ENCODE data around the gene DIAPH1.

Gene DIAPH1

DNA sequence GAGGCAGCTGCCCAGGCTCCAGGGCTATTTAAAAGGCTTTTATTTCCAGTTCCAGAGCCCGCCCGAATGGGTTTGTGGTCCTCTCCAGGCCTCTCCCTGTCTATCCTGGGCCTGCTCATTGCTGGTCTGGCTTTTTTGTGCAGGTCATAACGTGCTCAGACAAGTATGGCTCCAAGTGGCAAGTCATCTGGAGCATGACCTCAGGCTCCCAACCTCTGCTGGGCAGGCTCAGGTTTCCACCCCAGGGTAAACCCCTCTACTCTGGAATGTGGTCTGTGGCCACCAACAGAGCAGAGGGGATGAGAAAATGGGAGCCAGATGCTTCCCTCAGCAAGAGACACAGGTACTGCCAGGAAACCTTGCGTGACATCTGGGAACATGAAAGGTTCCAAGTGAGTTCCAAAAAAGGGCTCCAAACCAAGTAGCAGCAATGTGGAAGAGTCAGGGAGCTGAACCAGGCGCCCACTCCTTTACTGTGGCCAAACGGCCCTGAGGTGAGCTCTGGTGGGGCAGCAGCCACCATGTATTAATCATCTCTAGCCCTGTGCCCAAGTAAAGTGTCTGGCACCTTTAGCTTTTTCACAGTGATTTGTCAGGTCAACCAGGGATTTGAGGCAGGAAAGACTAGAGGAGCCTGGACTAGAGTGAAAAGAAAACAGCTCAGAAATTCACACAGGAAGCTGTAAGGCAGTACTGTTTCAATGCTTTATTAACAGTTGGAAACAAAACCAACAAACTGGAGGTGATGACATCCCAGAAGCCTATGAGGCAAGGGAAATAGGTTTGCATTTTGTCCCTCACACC, 104.3 kb downstream of the DIAPH1 start:
- H3K27ac ChIP-seq (ENCODE audit: low read length), result peak overlapping the region; percentile 83
- TF ChIP-seq EZH2phosphoT487 (IDR thresholded peaks at IDR 0.05; ENCODE audit: low read length) (no peak), CTCF (IDR thresholded peaks at IDR 0.05; ENCODE audit: low read length) (no peak), EZH2 (optimal IDR thresholded peaks at IDR 0.05; ENCODE audit: low read depth, low read length) (no peak)
- no peak overlapping the region for H3K4me3 ChIP-seq (ENCODE audit: low read length)
- H3K4me1 ChIP-seq (ENCODE audit: low read length), result peaks cover 44% of the 10 kb centered on the region
- H3K9me2 ChIP-seq (replicated peaks; ENCODE audit: insufficient read depth, low read length), result no peaks in the 10 kb centered on the region
- peak overlapping the region; percentile 22; the same call in 1 of the 2 replicates for H3K9ac ChIP-seq (ENCODE audit: low read length)
- no peak for DNase-seq
- H3K9me3 ChIP-seq (replicated peaks; ENCODE audit: insufficient read depth, low read length), result no peaks in the 10 kb centered on the region
- H2AFZ ChIP-seq (ENCODE audit: low read length), result no peak overlapping the region
- H3K79me2 ChIP-seq (ENCODE audit: low read length), result no peaks in the 10 kb centered on the region
- H3K27me3 ChIP-seq (replicated peaks; ENCODE audit: insufficient read depth, low read length), result no peaks in the 10 kb centered on the region
- no peaks in the 10 kb centered on the region for H4K20me1 ChIP-seq (ENCODE audit: insufficient read depth, low read length)
- H3F3A ChIP-seq (ENCODE audit: insufficient read depth, low read length), result peaks cover 30% of the 10 kb centered on the region
- peak overlapping the region; percentile 79; the same call in 1 of the 2 replicates for H3K4me2 ChIP-seq (ENCODE audit: low read depth, low read length)
- H3K36me3 ChIP-seq (replicated peaks; ENCODE audit: insufficient read depth, low read length), result no peaks in the 10 kb centered on the region; the same call in none of the 2 replicates

- Histone ChIP-seq H3K4me3 (ENCODE audit: low read length) (peak overlapping the region; percentile 42), H3K4me1 (ENCODE audit: low read length) (peaks cover 49% of the 10 kb centered on the region)
- TF ChIP-seq EZH2 (optimal IDR thresholded peaks at IDR 0.05; ENCODE audit: low read depth, low read length), result no peak
- TF ChIP-seq EZH2phosphoT487 (IDR thresholded peaks at IDR 0.05; ENCODE audit: low read length), result no peak
- TF ChIP-seq CTCF (IDR thresholded peaks at IDR 0.05; ENCODE audit: low read length), result no peak
Observed at GRCh38 chr5:141513627-141514329, 105.0 kb downstream of the DIAPH1 start.

GRCh38 chr5:141512911-141513626, 105.7 kb downstream of the DIAPH1 start:
- TF ChIP-seq EZH2phosphoT487 (IDR thresholded peaks at IDR 0.05; ENCODE audit: low read length) (no peak), EZH2 (optimal IDR thresholded peaks at IDR 0.05; ENCODE audit: low read depth, low read length) (no peak), CTCF (IDR thresholded peaks at IDR 0.05; ENCODE audit: low read length) (no peak)
- 0 out of 2 replicates have a peak, but pooled peaks cover 6% of the 10 kb centered on the region for H3K79me2 ChIP-seq (ENCODE audit: low read length)
- H3K27me3 ChIP-seq (replicated peaks; ENCODE audit: insufficient read depth, low read length), result no peaks in the 10 kb centered on the region
- peaks cover 35% of the 10 kb centered on the region for H3F3A ChIP-seq (ENCODE audit: insufficient read depth, low read length)
- no peaks in the 10 kb centered on the region; the same call in 1 of the 2 replicates for H3K36me3 ChIP-seq (replicated peaks; ENCODE audit: insufficient read depth, low read length)
- H3K27ac ChIP-seq (ENCODE audit: low read length), result peak overlapping the region; percentile 83; the same call in 1 of the 2 replicates
- peak overlapping the region; percentile 42 for H3K4me3 ChIP-seq (ENCODE audit: low read length)
- H3K9me3 ChIP-seq (replicated peaks; ENCODE audit: insufficient read depth, low read length), result no peaks in the 10 kb centered on the region
- no peak for DNase-seq
- no peaks in the 10 kb centered on the region for H4K20me1 ChIP-seq (ENCODE audit: insufficient read depth, low read length)
- no peaks in the 10 kb centered on the region for H3K9me2 ChIP-seq (replicated peaks; ENCODE audit: insufficient read depth, low read length)
- H3K4me1 ChIP-seq (ENCODE audit: low read length), result peaks cover 56% of the 10 kb centered on the region
- H3K4me2 ChIP-seq (ENCODE audit: low read depth, low read length), result peak overlapping the region; percentile 79
- no peak overlapping the region for H2AFZ ChIP-seq (ENCODE audit: low read length)
- peak overlapping the region; percentile 59; the same call in 1 of the 2 replicates for H3K9ac ChIP-seq (ENCODE audit: low read length)

More at GRCh38 chr5:141513627-141514329, 105.0 kb downstream of the DIAPH1 start:
- peaks cover 30% of the 10 kb centered on the region for H3F3A ChIP-seq (ENCODE audit: insufficient read depth, low read length)
- 0 out of 2 replicates have a peak, but pooled peaks cover 6% of the 10 kb centered on the region for H3K79me2 ChIP-seq (ENCODE audit: low read length)
- no peaks in the 10 kb centered on the region for H4K20me1 ChIP-seq (ENCODE audit: insufficient read depth, low read length)
- H3K27ac ChIP-seq (ENCODE audit: low read length), result peak overlapping the region; percentile 83; the same call in 1 of the 2 replicates
- DNase-seq, result peak; percentile 78
- peak overlapping the region; percentile 59; the same call in 1 of the 2 replicates for H3K9ac ChIP-seq (ENCODE audit: low read length)
- H3K36me3 ChIP-seq (replicated peaks; ENCODE audit: insufficient read depth, low read length), result no peaks in the 10 kb centered on the region; the same call in none of the 2 replicates
- no peaks in the 10 kb centered on the region for H3K27me3 ChIP-seq (replicated peaks; ENCODE audit: insufficient read depth, low read length)
- no peaks in the 10 kb centered on the region for H3K9me3 ChIP-seq (replicated peaks; ENCODE audit: insufficient read depth, low read length)
- H2AFZ ChIP-seq (ENCODE audit: low read length), result no peak overlapping the region
- H3K9me2 ChIP-seq (replicated peaks; ENCODE audit: insufficient read depth, low read length), result no peaks in the 10 kb centered on the region
- peak overlapping the region; percentile 79 for H3K4me2 ChIP-seq (ENCODE audit: low read depth, low read length)
